GM19455 (cell line): ENCODE results near the gene BARX2.

ENCODE experiments used
- ATAC-seq: cut with Tn5 transposase; IDR thresholded peaks from one replicate; pipeline ENCODE4 v1.9.1; 2021; ENCODE audit not compliant: unreplicated experiment

Gene BARX2

DNA sequence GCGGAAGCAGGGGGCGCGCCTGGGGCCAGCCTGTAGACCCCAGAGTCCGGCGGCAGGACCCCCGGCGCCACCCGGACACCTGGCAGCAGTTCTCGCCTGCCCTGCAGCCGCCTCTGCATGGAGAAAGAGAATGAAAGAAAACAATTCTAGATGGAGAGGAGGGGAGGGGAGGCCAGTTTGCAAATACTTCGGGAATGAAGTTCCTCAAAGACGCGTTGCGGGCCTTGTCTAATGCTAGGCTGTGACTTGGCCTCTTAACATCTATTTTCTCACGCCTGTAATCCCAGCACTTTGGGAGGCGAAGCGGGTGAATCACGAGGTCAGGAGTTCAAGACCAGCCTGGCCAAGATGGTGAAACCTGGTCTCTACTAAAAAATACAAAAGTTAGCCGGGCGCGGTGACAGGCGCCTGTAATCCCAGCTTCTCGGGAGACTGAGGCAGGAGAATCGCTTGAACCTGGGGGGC, 2.1 kb upstream of the BARX2 start:
- no peak for ATAC-seq

DNA sequence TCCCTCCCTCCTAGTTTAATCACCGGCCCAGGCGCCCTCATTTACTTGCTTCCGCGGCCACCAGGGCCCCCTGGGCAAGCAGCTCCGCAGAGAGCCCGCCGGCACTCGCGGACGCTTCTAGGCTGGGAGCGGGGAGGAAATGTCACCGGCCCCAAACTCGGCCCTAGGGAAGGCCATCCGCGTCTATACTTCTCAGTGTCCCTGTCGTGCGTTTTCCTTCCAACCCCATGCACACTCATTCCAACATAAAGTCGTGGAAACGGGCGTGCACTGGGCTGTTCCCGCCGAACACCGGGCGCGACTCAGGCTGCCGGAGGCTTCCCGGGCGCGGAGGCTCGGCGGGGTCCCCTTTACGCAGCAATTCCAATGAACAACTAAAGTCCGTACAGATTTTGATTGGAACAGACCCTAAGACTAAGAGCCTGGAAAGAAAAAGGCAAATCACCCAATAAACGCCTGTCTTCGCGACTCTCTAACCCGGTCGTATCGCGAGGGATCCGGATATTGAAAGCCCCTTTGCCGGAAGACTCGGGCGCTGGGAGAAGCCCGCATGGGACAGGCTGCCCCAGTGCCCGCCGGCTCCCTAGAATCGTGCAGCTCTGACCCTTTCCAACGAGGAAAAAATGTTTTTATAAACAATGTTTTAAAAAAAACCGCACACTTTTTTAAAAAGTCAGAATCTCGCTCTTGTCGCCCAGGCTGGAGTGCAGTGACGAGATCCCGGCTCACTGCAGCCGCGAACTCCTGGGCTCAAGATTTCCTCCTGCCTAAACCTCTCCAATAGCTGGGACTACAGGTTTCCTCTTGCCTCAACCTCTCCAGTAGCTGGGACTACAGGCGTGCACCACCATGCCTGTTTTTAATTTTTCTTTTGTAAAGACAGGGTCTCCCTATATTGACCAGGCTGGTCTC, 1.3 kb upstream of the BARX2 start:
- ATAC-seq, result no peak

DNA sequence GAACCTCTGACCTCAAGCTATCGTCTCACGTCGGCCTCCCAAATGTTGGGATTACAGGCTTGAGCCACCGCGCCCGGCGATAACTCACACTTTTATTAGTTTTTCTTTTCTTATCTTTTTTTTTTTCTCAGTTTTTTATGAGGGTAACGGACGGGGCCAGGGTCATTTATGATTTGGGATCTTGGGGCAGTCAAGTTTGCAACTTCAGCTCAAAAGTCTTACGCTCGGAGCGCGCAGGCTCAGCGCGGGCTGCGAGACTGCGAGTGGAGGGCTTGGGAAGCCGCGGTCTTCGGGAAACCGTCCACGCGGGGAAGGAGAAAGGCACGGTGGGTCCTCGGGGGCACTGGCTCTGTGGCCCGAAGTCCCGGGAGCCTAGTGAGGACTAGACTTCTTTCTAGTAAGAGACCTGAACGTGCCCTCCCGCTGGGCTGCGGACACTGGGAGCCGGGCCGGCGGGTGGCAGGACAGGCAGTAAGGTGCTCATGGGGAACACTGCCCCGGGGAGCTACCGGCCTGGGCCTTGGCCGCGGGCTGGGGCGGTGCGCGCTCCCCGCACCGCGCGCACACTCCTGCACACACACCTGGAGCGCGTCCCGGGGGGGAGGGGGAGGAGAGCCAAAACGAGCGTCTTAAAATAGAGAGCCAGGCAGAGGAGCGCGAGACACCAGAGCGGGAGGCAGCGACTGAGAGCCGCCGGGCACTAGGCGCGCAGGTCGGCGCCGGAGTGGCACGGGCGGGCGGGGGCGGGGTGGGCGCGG, 476 bp upstream of the BARX2 start:
- ATAC-seq, result no peak

DNA sequence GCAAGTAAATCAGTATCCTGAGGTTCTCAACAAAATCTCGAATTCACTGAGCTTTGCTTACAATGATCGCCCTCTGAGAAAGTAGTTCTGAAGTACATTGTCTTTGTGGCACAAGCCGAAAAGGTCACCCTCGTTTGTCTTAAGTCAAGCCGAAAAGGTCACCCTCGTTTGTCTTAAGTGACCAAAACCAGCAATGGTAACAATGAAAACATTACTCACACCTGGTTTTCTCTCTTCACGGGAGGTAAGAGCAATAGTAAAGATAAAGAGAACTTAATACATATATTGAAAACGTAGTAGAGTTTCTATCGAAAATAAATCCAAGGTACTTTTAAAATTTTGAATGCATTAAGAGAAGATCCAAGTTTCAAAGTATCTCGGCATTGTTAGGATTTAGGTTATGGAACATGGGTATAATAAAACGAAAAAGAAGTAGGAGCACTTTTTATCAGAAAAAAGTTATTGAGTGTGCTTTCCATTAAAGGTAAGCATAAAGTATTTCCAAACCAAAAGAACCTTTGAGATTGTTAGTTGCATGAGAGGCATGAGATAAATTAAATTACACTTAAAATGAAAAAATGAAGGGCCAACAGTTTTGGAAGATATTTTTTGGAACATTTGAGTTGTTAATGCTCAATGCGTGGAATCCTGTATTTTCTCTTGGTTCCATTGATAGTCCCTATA, 1.2 kb downstream of the BARX2 start:
- no peak for ATAC-seq

DNA sequence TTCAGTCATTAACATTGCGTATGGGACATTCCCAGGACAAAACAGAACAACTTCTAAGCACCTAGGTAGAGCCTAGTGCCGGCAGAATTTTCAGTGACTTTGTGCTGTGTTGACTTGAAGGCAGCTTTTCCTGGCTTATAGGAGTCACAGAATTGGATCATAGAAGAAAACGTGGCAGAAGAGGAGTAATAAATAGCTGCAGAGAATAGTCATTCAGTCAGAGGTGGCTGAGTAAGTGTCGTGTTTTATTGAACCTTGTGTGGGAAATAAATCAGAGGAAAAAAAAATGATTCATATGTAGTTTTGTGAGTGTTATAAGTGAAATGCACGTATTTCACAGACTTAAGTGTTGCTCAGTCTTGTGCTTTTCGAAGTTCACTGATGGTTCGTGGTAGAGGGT, 2.1 kb downstream of the BARX2 start:
- ATAC-seq, result no peak

DNA sequence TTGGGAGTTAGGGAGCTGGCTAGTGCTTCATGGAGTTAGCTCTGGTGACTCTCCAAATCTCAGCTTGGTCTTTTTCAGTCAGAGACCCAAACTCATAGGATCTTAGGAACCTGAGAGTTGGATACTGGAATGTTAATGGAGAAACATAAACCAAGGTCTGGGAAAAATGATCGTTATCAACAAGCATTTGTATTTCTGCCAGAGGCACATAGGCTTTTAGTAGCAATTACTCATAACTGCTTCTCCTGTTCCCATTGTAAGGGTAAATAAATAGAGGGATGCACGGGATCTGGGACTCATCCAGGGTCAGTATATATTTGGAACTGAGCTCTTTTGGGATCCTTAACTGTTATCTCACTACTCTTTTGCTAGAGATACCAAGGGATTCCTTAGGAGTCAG, 4.8 kb downstream of the BARX2 start:
- ATAC-seq, result no peak

DNA sequence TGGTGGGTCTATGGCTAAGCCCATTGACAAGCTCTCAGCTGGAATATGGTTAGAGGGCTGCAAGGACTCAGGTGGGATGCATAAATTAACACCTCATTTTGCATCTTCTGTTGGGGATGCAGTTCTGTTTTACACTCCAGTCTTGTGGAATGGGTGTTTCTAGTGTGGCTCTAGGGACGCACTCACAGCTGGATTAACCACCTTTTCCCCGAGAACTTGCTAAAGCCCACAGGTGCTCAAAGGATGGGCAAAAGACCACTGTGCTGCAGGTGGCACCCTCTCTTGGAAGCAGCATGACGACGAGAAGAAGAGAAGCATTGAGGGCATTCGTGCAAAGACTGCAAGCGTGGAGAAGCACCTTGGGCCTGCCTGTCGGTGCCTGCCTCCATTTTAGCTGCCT, 6.9 kb downstream of the BARX2 start:
- ATAC-seq, result no peak

DNA sequence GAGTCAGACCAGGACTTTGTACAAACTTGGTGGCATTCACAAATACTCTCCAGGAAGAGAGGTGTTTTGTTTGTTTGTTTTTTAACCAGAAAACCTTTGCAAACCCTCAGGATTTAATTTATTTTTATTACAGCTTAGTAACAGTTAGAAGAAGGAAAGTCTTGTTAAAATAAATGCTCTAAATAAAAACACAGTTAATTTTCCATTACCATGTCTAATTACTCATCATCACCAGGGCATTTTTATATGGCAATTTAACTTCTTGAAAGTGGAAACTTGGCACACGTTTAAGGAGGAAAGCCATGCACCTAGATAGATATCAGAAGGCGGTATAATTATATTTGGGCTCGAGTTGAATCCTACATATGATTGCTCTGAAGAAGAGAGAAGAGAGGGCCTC, 7.4 kb downstream of the BARX2 start:
- ATAC-seq, result no peak

DNA sequence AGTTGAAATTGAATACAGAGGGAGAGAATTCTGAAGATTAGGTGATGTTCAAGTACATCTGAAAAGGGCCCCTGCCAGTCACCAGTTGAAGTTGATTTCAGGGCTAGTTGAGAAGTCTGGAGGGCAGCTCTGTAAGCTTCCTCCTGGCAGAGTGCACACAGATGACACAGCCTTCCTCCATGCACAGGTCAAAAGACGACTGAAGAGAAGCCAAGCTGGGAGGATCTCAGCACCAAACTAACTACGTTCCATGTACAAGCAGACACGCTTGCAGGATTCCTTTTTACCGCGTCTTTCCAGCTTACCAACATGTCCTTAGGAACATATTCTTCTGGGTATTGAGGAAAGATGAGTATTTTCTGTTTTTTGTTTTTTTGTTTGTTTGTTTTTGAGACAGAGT, 7.9 kb downstream of the BARX2 start:
- no peak for ATAC-seq

DNA sequence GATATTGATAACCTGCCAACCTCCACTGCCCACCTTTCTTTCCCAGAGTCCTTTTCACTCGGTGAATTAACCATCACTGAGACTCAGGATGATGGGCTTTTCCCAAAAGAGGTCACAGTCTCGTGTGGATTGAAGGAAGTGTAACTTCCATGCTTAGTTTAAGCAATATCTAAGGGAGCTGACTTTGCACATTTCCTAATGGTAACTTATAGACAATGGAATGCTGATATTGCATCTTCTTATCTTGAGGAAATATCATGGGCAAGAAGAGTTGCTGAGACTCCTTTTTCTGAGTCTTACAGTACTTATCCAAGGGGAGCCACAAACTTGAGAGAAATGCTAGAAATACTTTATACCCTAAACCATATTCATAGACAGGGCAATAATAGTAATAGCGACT, 8.8 kb downstream of the BARX2 start:
- no peak for ATAC-seq

DNA sequence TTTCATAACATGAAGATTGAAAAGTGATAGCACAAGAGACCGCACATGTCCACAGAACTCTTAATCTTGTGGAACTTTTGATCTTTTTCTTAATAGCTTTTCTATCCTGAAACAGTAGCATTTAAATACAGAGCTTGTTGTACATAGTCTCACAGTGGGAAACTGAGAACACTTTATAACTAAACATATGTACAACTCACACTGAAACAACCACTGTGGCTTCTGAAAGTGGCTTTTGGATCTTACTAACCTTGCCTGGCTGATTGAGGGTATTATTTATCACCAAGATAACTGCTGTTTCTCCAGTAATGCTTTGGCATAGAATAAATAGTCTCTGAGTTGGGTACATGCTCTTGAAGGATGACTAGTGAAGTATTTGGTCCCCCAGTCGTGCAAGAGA, 10.2 kb downstream of the BARX2 start:
- ATAC-seq, result no peak

DNA sequence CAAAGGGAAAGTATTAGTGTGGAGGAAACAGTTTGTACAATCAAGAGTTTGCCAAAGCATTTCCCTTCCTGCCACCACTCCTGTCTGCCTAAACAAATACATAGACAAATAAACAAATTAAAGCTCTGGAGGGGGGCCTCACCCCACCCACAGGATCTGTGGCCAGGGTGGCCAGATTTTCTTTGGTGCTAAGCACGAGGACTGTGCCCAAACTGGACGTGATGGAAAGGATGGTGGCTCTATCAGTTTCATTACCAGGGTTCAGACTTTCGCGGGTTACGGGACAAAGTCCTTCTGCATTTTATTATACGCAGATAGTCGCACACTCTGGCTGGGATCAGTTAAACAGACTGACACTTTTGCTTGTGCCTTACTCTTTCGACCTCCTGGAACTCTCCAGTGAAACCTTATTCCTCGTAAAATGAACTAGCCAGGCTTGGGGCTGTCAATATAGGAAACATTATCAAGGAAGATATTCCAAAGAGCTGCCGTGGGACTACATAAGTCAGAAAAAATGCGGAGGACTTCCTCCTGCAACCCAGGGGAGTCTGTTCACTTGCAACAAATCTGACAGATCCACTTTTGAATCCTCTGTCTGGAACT, 11.2 kb downstream of the BARX2 start:
- ATAC-seq, result no peak

DNA sequence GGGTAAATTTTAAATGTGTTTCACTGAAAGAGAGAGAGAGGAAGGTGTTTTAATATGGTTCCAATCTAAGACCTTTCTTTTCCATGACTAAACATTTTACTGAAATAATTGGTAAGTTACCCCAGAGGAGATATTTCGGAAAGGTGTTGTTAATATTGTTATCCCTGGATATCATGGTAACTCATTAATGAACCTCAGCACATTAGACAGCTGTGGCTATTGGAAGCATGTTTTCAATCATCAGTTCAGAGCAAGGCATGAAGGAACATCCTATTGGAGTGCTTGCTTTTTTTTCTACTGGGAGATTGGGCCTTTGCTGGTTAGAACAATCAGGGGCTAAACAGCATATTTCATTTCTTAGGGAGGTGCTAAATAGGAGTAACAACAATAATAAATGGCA, 11.8 kb downstream of the BARX2 start:
- ATAC-seq, result no peak

DNA sequence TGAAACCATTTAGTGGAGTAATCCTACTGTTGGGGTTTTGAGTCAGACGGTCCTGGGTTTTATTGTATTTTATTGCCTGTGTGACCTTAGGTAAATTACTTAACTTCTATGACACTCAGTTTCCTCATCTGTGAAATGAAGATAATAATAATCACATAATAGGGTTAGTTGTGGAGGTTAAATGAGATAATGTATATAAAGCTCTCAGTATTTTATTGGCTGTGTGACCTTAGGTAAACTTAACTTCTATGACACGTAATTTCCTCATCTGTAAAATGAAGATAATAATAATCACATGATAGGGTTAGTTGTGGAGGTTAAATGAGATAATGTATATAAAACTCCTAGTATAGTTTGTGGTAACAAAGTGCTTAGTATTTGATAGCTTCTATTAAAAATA, 13.2 kb downstream of the BARX2 start:
- ATAC-seq, result no peak

DNA sequence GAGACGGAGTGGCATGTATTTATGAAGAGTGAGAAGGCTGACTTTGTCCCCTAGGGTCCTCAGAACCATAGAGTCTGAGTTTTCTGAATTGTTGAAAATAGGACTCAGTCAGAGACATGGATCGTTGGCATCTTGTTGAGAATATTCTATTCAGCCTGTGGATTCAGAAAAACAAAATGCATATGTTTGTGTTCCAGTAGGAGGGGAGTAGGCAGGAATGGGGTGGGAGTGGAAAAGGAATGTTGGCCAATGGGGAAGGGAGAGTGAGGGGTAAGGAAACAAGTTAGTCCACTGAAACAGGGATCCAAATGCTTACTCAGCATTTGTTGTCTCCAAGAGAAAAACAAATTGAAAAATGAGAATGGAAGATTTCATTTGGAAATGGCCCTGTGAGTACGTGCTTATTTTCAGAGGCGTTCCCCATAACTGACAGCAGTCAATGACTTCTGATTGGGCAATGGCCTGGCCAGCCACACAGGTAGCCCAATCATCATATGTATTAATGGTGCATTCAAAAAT, 14.7 kb downstream of the BARX2 start:
- no peak for ATAC-seq

DNA sequence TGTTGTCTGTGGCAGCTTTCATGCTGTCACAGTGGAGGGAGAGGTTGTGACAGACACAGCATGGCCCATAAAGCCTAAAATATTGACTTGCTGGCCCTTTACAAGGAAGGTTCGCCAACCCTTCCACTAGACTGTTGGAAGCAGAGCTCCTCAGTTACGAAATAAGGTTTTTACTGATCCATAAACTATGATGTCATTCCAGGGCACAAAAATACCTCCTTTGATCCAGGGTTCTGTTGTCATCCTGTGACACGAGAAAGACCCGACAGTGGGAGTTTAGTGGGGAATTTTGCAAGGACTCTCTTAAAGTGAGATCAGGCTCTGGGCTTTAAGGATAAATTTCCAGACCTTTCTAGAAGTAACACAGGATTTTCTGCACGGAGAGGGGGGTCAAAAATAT, 15.7 kb downstream of the BARX2 start:
- no peak for ATAC-seq

DNA sequence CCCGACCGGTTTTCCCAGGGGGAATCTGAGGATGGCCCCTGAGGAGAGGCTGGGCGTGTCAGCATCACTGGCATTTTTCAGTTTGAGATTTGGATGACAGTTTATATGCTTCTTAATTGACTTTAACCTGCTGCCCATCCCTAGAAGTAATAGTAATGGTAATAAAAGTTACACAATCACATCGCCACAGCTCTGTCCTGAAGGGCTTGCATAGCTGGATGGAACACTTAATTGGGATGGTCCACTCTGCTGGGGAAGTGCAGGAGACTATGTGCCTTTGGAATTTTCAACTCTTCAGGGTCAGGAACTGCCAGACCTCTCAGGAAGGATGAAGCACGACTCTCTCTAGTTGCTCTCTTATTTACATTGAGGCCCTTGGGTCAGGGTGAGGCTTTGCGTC, 16.2 kb downstream of the BARX2 start:
- no peak for ATAC-seq

DNA sequence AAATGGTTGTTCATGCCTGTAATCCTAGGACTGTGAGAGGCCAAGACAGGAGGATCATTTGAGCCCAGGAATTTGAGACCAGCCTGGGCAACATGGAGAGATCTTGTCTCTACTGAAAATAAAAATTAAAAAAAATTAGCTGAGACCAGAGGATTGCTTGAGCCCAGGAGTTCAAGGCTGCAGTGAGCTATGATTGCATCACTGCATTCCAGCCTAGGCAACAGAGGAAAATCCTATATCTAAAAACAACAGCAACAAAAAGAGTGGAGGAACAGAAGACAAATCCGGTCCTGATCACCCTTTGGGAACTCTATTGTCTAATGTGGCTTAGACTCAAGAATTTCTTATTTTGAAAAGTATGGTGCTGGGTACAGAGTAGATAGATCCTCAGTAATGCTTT, 17.3 kb downstream of the BARX2 start:
- no peak for ATAC-seq

DNA sequence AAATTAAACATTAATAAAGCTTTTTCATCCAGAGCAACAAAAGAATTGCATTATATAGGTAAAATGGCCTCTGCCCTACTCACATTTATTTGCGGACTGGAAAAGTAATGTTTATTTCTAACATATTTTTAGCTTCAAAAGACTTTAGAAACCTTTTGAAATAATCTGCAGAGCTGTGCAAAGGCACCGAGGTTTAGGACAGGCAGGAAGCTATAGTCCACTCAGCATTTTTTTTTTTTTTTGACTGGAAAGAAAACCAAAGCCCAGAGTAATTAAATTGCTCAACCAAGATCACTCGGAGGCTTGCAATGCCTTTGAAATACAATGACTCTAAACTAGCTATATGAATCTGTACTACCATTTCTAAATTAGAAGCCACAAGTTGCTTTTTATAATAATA, 19.1 kb downstream of the BARX2 start:
- ATAC-seq, result no peak

DNA sequence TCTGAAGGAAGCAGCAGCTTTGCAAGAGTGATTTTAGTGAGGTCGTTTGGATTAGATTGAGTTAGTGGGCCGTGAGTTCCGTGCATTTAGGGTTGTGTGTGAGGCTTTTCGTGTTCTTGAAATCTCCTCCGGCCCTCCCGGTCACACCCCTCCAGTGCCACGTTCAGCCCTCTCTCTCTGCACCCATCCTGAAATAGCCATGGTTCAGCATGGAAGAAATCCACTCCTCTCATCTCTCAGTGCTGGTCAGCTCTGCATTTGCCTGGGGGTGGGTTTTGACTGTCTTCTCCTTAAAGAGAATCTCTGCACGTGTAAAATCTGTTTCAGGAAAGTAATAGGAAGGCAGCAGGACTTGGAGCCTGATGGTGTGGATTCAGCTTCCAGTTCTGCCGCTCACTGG, 19.8 kb downstream of the BARX2 start:
- no peak for ATAC-seq

DNA sequence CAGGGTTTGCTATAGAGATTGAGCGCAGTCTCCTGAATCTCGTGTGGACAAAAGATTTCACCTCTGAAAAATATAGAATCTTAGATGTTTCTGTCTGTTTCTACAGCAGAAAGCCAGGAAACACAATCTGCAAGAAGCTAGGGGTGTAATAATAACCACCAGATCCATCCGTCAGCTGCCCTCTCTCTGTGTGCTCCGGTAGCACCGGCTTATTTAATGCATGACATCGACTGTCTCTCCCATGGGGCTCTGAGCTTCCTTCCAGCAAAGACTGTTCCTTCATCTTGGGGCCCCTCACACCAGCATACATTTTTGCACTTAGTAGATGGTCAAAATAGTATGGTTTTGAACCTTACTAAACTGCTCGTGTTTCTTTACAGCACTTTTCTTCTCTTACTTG, 20.2 kb downstream of the BARX2 start:
- ATAC-seq, result no peak
